ENCODE data around the gene LRRC75A.
"Not testable (repeated sequence)": the region's sequence is repeated elsewhere in the genome, so short reads cannot be mapped to it uniquely, and the experiment has no call there.

- not testable (repeated sequence) for TF ChIP-seq ZFX (IDR thresholded peaks at IDR 0.05; ENCODE audit: borderline replicate concordance); CTCF (IDR thresholded peaks at IDR 0.05)
Measured at GRCh38 chr17:16392491-16392890, 99.5 kb downstream of the LRRC75A start.
